HG02763 (cell line): ENCODE data around the gene FAM98A.

Experiments used
- ATAC-seq: cut with Tn5 transposase; IDR thresholded peaks from one replicate; pipeline ENCODE4 v1.9.1; 2021; ENCODE audit warnings: mild to moderate bottlenecking, moderate library complexity; ENCODE audit not compliant: unreplicated experiment

FAM98A gene

GRCh38 chr2:33599175-33599942 lies at the start of gene FAM98A:
Gene FAM98A (minus strand): TSS chr2:33599299. CDS start chr2:33599221, 78 bp downstream.
- peak; percentile 93 for ATAC-seq

GRCh38 chr2:33645861-33646260 lies 46.8 kb upstream of the FAM98A start:
- ATAC-seq = no peak

- no peak for ATAC-seq
These were observed 45.1 kb upstream of the FAM98A start for GRCh38 chr2:33644215-33644614.

- no peak for ATAC-seq
These were observed 36.9 kb upstream of the FAM98A start for GRCh38 chr2:33636001-33636400.

- ATAC-seq = no peak
These were observed 35.3 kb upstream of the FAM98A start for GRCh38 chr2:33634261-33634910.

- no peak for ATAC-seq
These were observed 34.2 kb upstream of the FAM98A start for GRCh38 chr2:33633315-33633714.

GRCh38 chr2:33632831-33633230 lies 33.7 kb upstream of the FAM98A start:
- ATAC-seq = no peak

GRCh38 chr2:33628031-33628827 lies 29.1 kb upstream of the FAM98A start:
- ATAC-seq = no peak

- ATAC-seq = no peak
These were observed 19.9 kb upstream of the FAM98A start for GRCh38 chr2:33619028-33619427.

GRCh38 chr2:33617989-33618388 lies 18.9 kb upstream of the FAM98A start:
- no peak for ATAC-seq

- ATAC-seq = no peak
These were observed 18.3 kb upstream of the FAM98A start for GRCh38 chr2:33617401-33617800.

- no peak for ATAC-seq
These were observed 17.8 kb upstream of the FAM98A start for GRCh38 chr2:33616873-33617272.

GRCh38 chr2:33614190-33614589 lies 15.1 kb upstream of the FAM98A start:
- ATAC-seq = no peak

GRCh38 chr2:33607905-33608304 lies 8.8 kb upstream of the FAM98A start:
- ATAC-seq = no peak

GRCh38 chr2:33607251-33607721 lies 8.2 kb upstream of the FAM98A start:
- no peak for ATAC-seq

GRCh38 chr2:33606622-33607021 lies 7.5 kb upstream of the FAM98A start:
- ATAC-seq = no peak

- ATAC-seq = no peak
These were observed 7.0 kb upstream of the FAM98A start for GRCh38 chr2:33606100-33606499.

- ATAC-seq = no peak
These were observed 6.0 kb upstream of the FAM98A start for GRCh38 chr2:33605056-33605455.

GRCh38 chr2:33603416-33603815 lies 4.3 kb upstream of the FAM98A start:
- no peak for ATAC-seq

GRCh38 chr2:33602201-33602830 lies 3.2 kb upstream of the FAM98A start:
- no peak for ATAC-seq

GRCh38 chr2:33599943-33600192 lies 769 bp upstream of the FAM98A start:
- no peak for ATAC-seq
